GM12874 (cell line): ENCODE results near the gene CTTN.

Source experiments
- CTCF ChIP-seq: IDR thresholded peaks from 2 replicates; pipeline ENCODE4 v1.5.1; 2011; ENCODE audit warnings: low read depth, mild to moderate bottlenecking, control low read depth, low read length, moderate library complexity; ENCODE audit not compliant: insufficient read depth

The CTTN gene

GRCh38 chr11:70485326-70486025 lies 87.1 kb downstream of the CTTN start:
- TF ChIP-seq CTCF = no peak

GRCh38 chr11:70486026-70486415 lies 87.7 kb downstream of the CTTN start:
- no peak for TF ChIP-seq CTCF
